Measurements from ENCODE around the gene KCNK3.
A peak's percentile ranks its signal among the peaks of the same experiment; 100 is the strongest.

GRCh38 chr2:26696351-26696816 lies 3.9 kb downstream of the KCNK3 start:
- TF ChIP-seq POLR2A (IDR thresholded peaks at IDR 0.05) = peak; percentile 60 to 78 (median 67)
- TF ChIP-seq CTCF (IDR thresholded peaks at IDR 0.05) = no peak

All from body of pancreas (tissue), 4 donors.